Heart left ventricle (tissue), 16 donors: Measurements from ENCODE around the gene PLPP6. TPM values are rescaled to one million over a fixed set of nuclear protein-coding genes. Genes with fewer than 3 reads are reported as not detected.

Experiments used
- ATAC-seq, 4 donors: fragments of 200-7000 bp; cut with Tn5 transposase; one replicate each; pipeline ENCODE4 v1.9.1; 2020 to 2022; ENCODE audit warnings: moderate library complexity in 4 of 4, mild to moderate bottlenecking in 3 of 4, moderate number of reproducible peaks in 1 of 4
- DNase-seq, 5 donors: peaks; one replicate each; pipeline ENCODE4 v3.0.0-alpha.2; 2020
- H3K27ac ChIP-seq, 12 donors: fragments of 200-600 bp; sonication (generic) in 4 of 12; one replicate each; pipeline versions ENCODE4 v1.5.0 to v1.8.0; 2016 to 2022; ENCODE audit warnings: mild to moderate bottlenecking in 2 of 12
- H3K27me3 ChIP-seq, 9 donors: fragments of 200-600 bp; sonication (generic) in 2 of 9; one replicate each; pipeline versions ENCODE4 v1.5.1 to v1.8.0; 2016 to 2022; ENCODE audit warnings: mild to moderate bottlenecking in 3 of 9
- H3K36me3 ChIP-seq, 9 donors: fragments of 200-600 bp; sonication (generic) in 2 of 9; one replicate each; pipeline versions ENCODE4 v1.5.0 to v1.8.0; 2018 to 2022; ENCODE audit warnings: mild to moderate bottlenecking in 2 of 9
- H3K4me1 ChIP-seq, 12 donors: fragments of 200-600 bp; sonication (generic) in 4 of 12; one replicate each; pipeline versions ENCODE4 v1.5.0 to v1.8.0; 2016 to 2022; ENCODE audit warnings: mild to moderate bottlenecking in 3 of 12
- H3K4me3 ChIP-seq, 12 donors: fragments of 200-600 bp; sonication (generic) in 4 of 12; one replicate each; pipeline versions ENCODE4 v1.5.0 to v1.8.0; 2017 to 2022; ENCODE audit warnings: mild to moderate bottlenecking in 9 of 12, moderate library complexity in 4 of 12
- H3K9me3 ChIP-seq, 12 donors: fragments of 200-600 bp; sonication (generic) in 4 of 12; one replicate each; pipeline versions ENCODE4 v1.5.0 to v1.8.0; 2016 to 2022; ENCODE audit warnings: mild to moderate bottlenecking in 1 of 12
- POLR2A ChIP-seq, 2 donors: fragments of 450-650 bp; IDR thresholded peaks; one replicate each; pipeline ENCODE4 v1.6.1; 2017; ENCODE audit warnings: antibody characterized with exemption in 2 of 2, mild to moderate bottlenecking in 2 of 2, moderate library complexity in 2 of 2
- WGBS, 4 donors: extraction: QIAGEN DNeasy Blood & Tissue Kit in 2 of 4; methylation state at CpG; one replicate each; pipeline versions ENCODE4 v1.1.5 to v1.1.7; 2013 to 2018; 5-methylcytosine and 5-hydroxymethylcytosine counted together
- intact Hi-C, 10 donors: fragments of 100-400 bp; cut with DNase I; formaldehyde crosslinking; loops; one replicate each; pipeline versions ENCODE4 v1.11.1 to v1.14.2; 2022
- polyA plus RNA-seq, 2 donors: library from polyadenylated mRNA; stranded (reverse); fragments of 200-250 nt; gene quantifications; one replicate each; pipeline ENCODE4 v1.2.3, GENCODE V29; 2013
- total RNA-seq, 9 donors: library from RNA; depleted of rRNA in 2 of 9; stranded (reverse); fragments of >200 nt in 2 of 9; fragmentation: NEBNext Ultra II Directional in 3 of 9; extraction: Animal tissue kit (Norgen Biotek cat#: 25700) in 3 of 9; gene quantifications; one replicate each; pipeline versions ENCODE4 v1.1.0 to v1.2.4, GENCODE V29; 2016 to 2023
- TF ChIP-seq, protein P1 (sequence below), 12 donors: fragments of 200-600 bp; sonication (generic) in 4 of 12; IDR thresholded peaks; one replicate each; pipeline versions ENCODE4 v1.5.0 to v1.8.0; 2018 to 2022; ENCODE audit warnings: antibody characterized with exemption in 12 of 12, mild to moderate bottlenecking in 5 of 12
- donor health status: ischemic (EF 13 %, LVEDD 7.1; RV severe dilation, severe dysfunction).
- donor health status: healthy with polysubstance abuse.
- donor health status: DM: no; HTN: yes; CAD: no.
- donor health status: DM: no; HTN: no; CAD: no.
- donor health status: ischemic (EF 25% LVEDD 6.9; RV normal size, moderate dysfunction).
- donor health status: ischemic (EF 25% LVEDD 5.7; RV mildly dilated, moderate dysfunction).
- donor health status: healthy.
- donor health status: DM: yes; HTN: yes; CAD: no.
- donor health status: ischemic (EF 35%, LVEDD 5.7; RV mildly dilated, moderate dysfunction).
- donor health status: nonischemic (EF 11% LVEDD 7.7; RV severe dilation, severe dysfunction).
- donor health status: DM: yes; HTN: yes; CAD: no.
- donor health status: PGD.
- donor health status: ischemic (EF 29% LVEDD 5.4; RV normal size, mild dysfunction).
- donor health status: nonischemic (EF 23%, LVEDD 6.1; RV moderate dilation, normal function).

The PLPP6 gene
- total and polyA plus RNA-seq, 11 donors = 1.0 to 5.4 (median 2.8) TPM

DNA sequence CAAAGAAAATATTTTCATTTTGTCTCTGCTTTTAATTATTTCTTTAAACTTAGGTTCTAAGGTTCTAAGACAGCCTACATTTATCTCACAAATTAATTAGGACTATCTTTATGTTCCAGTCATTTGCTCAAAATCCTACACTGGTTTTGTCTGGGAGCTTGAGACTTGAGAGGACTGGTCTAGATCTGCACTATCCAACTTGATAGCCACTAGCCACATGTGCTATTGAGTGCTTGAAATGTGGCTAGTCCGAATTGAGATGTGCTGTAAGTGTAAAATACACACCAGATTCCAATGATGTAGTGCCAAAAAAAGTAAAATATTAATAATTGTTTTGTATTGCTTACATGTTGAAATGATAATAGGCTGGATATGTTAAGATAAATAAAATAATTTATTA is 24.5 kb downstream of the PLPP6 start:
- 42 to 62% (median 53%) methylated on average over 1 of the region's 1 CpG for WGBS, 4 donors
- Histone ChIP-seq H3K27me3 (no peaks in the 10 kb centered on the region), H3K4me1 (peaks cover 0 to 70% (median 26%) of the 10 kb centered on the region in 12 donors), H3K9me3 (no peaks in the 10 kb centered on the region), H3K4me3 (no peak overlapping the region), H3K36me3 (peaks cover 0 to 69% (median 44%) of the 10 kb centered on the region in 9 donors), H3K27ac (peak overlapping the region in 9 of 12 donors; percentile 32 to 82 (median 37))
- peak in 3 of 4 donors; percentile 15 to 44 (median 24) for ATAC-seq
- TF ChIP-seq POLR2A (IDR thresholded peaks at IDR 0.05) = no peak
- TF ChIP-seq, protein P1, sequence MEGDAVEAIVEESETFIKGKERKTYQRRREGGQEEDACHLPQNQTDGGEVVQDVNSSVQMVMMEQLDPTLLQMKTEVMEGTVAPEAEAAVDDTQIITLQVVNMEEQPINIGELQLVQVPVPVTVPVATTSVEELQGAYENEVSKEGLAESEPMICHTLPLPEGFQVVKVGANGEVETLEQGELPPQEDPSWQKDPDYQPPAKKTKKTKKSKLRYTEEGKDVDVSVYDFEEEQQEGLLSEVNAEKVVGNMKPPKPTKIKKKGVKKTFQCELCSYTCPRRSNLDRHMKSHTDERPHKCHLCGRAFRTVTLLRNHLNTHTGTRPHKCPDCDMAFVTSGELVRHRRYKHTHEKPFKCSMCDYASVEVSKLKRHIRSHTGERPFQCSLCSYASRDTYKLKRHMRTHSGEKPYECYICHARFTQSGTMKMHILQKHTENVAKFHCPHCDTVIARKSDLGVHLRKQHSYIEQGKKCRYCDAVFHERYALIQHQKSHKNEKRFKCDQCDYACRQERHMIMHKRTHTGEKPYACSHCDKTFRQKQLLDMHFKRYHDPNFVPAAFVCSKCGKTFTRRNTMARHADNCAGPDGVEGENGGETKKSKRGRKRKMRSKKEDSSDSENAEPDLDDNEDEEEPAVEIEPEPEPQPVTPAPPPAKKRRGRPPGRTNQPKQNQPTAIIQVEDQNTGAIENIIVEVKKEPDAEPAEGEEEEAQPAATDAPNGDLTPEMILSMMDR (IDR thresholded peaks at IDR 0.05) = no peak
- DNase-seq = no peak
- intact Hi-C loops = loop anchor here in 2 of 10 donors (10.0 kb wide), 1 partner anchor 298 kb away; the partner anchor contains the start of gene JAK2 (in 2 of the 2)

DNA sequence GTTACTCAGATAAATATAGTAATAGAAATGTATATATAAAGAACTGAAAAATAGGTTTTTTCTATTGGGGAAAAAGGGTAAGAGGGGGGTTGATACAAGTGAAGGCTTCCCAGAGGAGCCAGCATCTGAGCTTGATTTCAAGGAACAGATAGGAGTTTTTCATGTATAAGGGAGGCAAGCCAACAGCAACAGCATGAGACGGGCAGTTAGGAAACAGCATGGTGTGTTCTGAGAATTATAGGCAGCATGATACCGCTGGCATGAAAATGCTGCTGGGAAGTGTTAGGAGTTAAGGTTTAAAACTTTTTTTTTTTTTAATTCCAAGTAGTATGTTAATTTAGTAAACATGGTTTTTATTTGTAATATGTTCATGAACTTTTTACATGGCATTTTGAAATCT is 26.9 kb downstream of the PLPP6 start:
- TF ChIP-seq, protein P1 (IDR thresholded peaks at IDR 0.05) = no peak
- no peak for TF ChIP-seq POLR2A (IDR thresholded peaks at IDR 0.05)
- DNase-seq (no peak), ATAC-seq (no peak)
- H3K4me1 ChIP-seq = peaks cover 0 to 56% (median 23%) of the 10 kb centered on the region in 12 donors
- 22 to 69% (median 56%) methylated on average over 2 of the region's 2 CpGs for WGBS, 4 donors
- H3K9me3 ChIP-seq = no peaks in the 10 kb centered on the region
- H3K4me3 ChIP-seq = no peak overlapping the region
- peak overlapping the region in 1 of 12 donors; percentile 3 for H3K27ac ChIP-seq
- intact Hi-C loops = loop anchor here in 2 of 10 donors (10.0 kb wide), 1 partner anchor 296 kb away; the partner anchor contains the start of gene JAK2 (in 2 of the 2)
- H3K36me3 ChIP-seq = peaks cover 0 to 89% (median 61%) of the 10 kb centered on the region in 9 donors
- no peaks in the 10 kb centered on the region for H3K27me3 ChIP-seq

DNA sequence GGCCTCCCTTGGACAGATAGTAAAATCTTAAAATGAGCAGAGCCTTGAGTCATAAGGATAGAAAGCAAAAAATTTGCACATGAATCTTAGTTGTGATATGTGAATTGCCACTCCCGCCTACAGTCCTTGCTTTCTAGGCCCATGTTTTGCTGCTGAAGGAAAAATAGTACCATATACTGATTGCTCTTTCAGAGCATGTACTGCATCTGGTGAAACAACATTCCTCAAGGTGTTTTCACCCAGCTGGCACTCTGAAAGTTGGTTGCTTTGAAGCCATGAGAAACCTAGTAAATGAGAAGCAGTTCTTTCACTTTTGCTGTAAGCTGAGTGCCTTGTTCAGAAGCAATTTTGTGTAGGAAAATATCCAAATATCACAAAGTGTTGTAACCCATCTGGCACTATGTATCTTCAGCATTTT is 27.6 kb downstream of the PLPP6 start:
- ATAC-seq (peak in 1 of 4 donors; percentile 11), DNase-seq (no peak)
- WGBS, 4 donors = 65 to 88% (median 74%) methylated on average over 1 of the region's 1 CpG
- TF ChIP-seq POLR2A (IDR thresholded peaks at IDR 0.05) = no peak
- TF ChIP-seq, protein P1 (IDR thresholded peaks at IDR 0.05) = no peak
- peak overlapping the region in 2 of 12 donors; percentile 3 to 18 for H3K27ac ChIP-seq
- intact Hi-C loops = loop anchor here in 2 of 10 donors (10.0 kb wide), 1 partner anchor 295 kb away; the partner anchor contains the start of gene JAK2 (in 2 of the 2)
- no peak overlapping the region for H3K4me3 ChIP-seq
- H3K27me3 ChIP-seq = no peaks in the 10 kb centered on the region
- H3K9me3 ChIP-seq = no peaks in the 10 kb centered on the region
- H3K36me3 ChIP-seq = peaks cover 0 to 94% (median 68%) of the 10 kb centered on the region in 9 donors
- peaks cover 0 to 49% (median 23%) of the 10 kb centered on the region in 12 donors for H3K4me1 ChIP-seq

DNA sequence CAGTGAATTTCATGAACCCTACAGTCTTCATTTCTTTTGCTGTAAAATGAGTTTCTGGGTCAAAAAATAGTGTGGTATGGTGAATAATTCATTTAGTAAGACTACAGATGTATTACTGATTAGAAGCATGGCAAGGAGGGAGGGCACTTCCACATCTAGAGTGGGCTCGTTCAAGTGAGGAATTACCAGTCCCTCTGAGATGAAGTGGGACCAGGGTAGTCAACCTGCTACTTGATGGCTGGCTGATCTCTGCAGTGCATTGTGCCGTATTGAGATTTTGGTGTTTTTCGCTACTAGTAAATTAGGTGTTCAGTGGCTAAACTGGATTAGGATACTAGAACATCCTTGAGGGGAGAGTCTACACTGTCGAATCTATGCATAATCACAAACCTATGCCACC is 28.1 kb downstream of the PLPP6 start:
- Histone ChIP-seq H3K27me3 (no peaks in the 10 kb centered on the region), H3K27ac (peak overlapping the region in 1 of 12 donors; percentile 18), H3K4me3 (no peak overlapping the region), H3K9me3 (no peaks in the 10 kb centered on the region), H3K4me1 (peaks cover 0 to 45% (median 23%) of the 10 kb centered on the region in 12 donors), H3K36me3 (peaks cover 0 to 94% (median 67%) of the 10 kb centered on the region in 9 donors)
- ATAC-seq (no peak), DNase-seq (no peak)
- intact Hi-C loops = no loop called here
- TF ChIP-seq, protein P1 (IDR thresholded peaks at IDR 0.05) = no peak
- TF ChIP-seq POLR2A (IDR thresholded peaks at IDR 0.05) = no peak
- WGBS, 4 donors = 87 to 93% (median 89%) methylated on average over 4 of the region's 4 CpGs
